ENCODE data around the gene CLIP2.
A peak's percentile ranks its signal among the peaks of the same experiment; 100 is the strongest.
"Not testable (repeated sequence)": the region's sequence is repeated elsewhere in the genome, so short reads cannot be mapped to it uniquely, and the experiment has no call there.

The CLIP2 gene

GRCh38 chr7:74407958-74408357 lies 118.8 kb downstream of the CLIP2 start:
- DNase-seq = no peak

DNA sequence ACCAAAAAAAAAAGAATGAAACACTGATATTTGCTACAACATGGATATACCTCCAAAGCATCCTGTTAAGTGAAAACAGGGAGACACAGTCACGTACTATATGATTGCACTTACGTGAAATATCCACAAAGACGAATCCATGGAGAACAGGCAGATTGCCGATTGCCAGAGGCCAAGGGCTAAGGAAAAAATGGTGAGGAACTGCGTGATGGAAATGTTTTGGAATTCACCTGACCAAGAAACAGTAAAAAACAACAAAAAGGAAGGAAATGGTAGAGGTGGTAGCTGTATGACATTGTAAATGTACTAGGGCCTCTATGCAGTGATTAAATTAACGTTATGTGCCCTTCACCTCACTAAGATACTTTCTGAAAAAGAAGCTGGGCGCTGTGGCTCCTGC lies 120.4 kb downstream of the CLIP2 start:
- no peak for DNase-seq

GRCh38 chr7:74410772-74411171 lies 121.6 kb downstream of the CLIP2 start:
- no peak for DNase-seq

DNA sequence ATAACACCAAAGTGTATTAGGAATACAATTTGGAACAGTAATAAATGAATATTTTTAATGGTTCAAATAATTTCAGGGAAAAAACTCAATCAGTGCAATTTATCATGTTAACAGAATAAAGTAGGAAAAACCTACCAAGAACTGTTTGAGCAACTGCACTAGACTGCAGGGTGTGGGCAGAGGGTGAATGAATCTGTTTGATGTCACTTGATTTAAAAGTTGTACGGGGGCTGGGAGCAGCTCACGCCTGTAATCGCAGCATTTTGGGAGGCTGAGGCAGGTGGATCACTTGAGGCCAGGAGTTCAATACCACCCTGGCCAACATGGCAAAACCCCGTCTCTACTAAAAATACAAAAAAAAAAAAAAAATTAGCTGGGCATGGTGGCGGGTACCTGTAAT lies 122.4 kb downstream of the CLIP2 start:
- DNase-seq = not testable (repeated sequence)

DNA sequence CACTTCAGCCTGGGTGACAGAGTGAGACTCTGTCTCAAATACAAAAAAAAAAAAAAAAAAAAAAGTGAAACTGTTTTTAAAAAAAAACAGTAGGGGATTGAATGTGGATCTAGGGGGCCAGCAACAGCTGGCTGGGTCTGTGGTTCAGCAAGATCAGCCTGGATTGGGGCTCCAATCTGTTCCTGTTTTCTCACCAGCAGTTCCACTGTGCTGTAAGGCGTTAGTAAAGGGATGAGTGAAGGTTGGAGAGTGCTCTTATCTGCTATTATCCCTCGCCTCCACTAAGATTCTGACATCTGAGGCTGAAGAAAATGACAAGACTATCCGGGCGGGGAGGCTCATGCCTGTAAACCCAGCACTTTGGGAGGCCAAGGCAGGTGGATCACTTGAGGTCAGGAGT lies 122.8 kb downstream of the CLIP2 start:
- no peak for DNase-seq

GRCh38 chr7:74412603-74413002 lies 123.4 kb downstream of the CLIP2 start:
- peak; percentile 31 to 44 (median 37) for DNase-seq

DNA sequence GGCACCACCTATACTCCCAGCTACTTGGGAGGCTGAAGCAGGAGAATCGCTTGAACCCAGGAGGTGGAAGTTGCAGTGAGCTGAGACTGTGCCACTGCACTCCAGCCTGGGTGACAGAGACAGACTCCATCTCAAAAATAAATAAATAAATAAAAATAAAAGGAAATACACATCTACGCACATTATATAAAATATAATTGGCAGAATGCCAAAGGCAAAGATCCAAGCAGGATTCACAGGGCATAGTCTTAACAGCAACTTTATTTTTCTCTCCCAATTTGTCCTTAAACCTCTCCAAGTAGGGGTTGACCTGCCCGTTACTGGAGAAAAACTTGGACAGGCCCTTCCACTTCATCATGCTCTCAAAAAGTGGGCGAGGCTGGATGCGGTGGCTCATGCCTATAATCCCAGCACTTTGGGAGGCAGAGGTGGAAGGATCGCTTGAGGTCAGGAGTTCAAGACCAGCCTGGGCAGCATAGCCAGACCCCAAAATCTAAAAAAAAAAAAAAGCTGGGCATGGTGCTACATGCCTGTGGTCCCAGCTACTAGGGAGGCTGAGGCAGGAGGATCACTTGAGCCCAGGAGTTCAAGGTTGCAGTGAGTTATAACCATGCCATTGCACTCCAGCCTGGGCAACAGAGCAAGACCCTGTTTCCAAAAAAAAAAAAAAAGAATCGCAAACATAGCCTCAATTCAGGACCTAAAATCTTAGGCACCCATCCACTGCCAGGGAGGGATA lies 125.6 kb downstream of the CLIP2 start:
- DNase-seq = not testable (repeated sequence)

DNA sequence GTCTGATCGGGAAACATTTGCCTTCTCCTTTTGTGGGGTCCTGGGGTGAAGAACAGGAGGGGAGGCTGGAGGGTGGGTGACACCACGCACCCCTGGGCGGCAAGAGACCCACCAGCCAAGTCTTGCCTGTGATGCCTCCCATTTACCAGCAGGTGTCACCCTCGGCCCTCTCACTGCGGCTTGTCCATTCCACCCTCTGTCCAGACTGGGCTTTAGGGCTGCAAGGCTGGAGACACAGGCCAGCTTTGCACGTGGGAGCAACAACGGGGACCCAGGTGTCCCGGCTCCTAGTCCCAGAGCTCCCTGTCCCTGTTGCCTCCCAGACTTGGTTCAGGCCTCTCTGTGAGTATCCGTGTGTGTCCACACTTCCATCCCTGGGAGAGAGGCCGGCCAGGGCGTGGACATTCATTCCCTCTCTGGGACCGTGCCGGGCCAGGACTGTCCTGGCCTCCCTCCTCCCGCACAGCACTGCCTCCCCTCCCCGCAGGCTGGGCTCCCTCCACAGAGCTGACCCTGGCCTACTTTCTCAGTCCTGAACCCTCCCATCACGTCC lies 128.3 kb downstream of the CLIP2 start:
- DNase-seq = peak; percentile 70 to 79 (median 76)

DNA sequence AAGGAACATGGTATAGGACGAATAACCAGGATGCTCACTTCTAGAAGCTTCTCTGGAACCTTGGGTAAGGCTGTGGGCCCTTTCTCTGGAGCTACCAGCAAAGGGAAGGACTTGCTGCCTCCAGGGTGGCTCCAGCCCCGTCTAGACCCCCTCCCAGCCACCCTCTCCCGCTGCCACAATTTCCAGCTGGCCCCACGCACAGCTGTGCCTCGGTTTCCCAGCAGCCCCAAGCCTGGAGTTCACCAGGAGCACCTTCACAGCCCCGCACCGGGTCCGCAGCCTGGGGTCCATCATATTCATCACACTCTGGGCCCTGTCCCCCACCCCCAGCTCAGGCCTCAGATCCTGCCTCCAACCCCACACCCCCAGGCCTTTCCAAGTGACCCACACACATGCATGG lies 128.9 kb downstream of the CLIP2 start:
- DNase-seq = no peak

GRCh38 chr7:74418538-74418937 lies 129.3 kb downstream of the CLIP2 start:
- DNase-seq = no peak

DNA sequence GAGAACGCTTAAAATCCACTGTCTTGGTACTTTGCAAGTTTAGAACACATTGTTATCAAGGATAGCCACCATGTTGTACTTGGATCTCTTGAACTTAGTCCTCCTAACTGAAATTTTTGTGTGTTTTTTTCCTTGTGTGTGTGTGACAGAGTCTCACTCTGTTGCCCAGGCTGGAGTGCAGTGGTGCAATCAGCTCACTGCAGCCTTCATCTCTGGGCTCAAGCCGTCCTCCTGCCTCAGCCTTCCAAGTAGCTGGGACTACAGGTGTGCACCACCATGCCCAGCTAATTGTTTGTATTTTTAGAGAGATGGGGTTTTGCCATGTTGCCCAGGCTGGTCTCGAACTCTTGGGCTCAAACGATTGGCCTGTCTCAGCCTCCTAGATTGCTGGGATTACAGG lies 130.0 kb downstream of the CLIP2 start:
- DNase-seq = not testable (repeated sequence)

- DNase-seq = no peak
Measured at GRCh38 chr7:74420006-74420405, 130.8 kb downstream of the CLIP2 start.

- DNase-seq = no peak
Measured at GRCh38 chr7:74424291-74424880, 135.2 kb downstream of the CLIP2 start.

GRCh38 chr7:74428023-74428422 lies 138.8 kb downstream of the CLIP2 start:
- no peak for DNase-seq

- DNase-seq = no peak
Measured at GRCh38 chr7:74429153-74429747, 140.0 kb downstream of the CLIP2 start.

DNA sequence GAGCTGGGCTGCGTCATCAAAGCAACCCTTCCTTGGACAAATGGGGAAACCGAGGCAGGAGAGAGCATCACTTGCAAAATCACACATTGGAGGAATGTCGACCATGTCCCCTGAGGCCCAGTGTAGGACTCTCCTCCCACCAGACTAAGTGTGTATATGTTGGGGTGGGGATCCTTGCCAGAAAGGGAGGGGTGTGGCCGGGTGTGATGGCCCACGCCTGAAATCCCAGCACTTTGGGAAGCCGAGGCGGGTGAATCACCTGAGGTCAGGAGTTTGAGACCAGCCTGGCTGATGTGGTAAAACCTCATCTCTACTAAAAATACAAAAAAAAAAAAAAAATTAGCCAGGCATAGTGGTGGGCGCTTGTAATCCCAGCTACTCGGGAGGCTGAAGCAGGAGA lies 141.2 kb downstream of the CLIP2 start:
- not testable (repeated sequence) for DNase-seq

GRCh38 chr7:74430961-74431466 lies 141.8 kb downstream of the CLIP2 start:
- no peak for DNase-seq

GRCh38 chr7:74437291-74437571 lies 148.0 kb downstream of the CLIP2 start:
- DNase-seq = not testable (repeated sequence)

DNA sequence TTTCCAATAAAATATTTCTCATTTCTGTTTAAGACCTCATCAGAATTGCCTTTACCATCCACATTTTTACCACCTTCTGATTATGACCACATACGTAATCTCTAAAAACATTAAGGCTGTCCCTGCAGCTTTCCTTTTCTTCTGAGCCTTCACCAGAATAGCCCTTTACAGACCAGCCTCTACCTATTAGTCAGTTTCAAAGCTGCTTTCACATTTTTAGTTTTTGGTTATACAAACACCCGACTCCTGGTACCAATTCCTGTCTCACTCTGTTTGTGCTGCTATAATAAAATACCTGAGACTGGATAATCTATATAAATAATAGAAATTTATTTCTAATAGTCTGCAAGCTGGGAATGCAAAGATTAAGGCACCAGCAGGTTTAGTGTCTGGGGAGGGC lies 149.1 kb downstream of the CLIP2 start:
- no peak for DNase-seq

DNA sequence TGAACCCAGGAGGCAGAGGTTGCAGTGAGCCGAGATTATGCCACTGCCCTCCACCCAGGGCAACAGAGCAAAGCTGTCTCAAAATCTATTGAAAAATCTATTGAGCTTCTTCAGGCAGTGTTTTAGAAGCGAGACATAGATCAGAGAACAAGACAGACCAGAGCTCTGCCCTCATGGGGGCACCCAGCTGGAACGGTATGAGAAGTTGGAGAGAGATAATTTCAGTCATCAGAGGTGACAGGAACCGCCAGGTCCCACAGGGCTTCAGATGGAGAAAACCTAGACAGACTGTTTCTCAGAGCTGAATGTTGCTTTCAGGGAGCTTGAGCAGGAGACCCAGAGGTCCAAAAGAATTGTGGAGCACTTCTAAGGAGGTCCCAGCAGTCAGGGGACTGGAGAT lies 150.3 kb downstream of the CLIP2 start:
- no peak for DNase-seq

- peak in 1 of 3 donors; percentile 15 for DNase-seq
Measured at GRCh38 chr7:74440143-74440542, 150.9 kb downstream of the CLIP2 start.

DNA sequence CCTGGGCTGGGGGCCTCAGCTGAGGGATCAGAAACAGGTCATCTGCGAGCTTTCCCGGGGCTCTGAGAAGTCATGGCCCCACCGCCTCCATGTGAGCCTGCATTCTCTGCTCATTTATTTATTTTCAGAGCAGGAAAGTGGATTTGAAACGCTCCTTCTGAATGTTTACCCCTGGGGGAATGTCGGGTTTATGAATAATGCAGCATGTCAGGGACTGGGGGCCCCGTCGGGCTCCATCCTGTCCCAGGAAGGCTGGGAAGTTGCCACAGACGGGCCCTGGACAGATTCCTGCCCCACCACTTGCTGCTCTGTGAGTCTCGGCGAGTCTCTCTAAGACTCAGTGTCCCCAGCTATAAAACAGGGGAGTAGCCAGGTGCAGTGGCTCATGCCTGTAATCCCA lies 152.6 kb downstream of the CLIP2 start:
- no peak for DNase-seq

GRCh38 chr7:74443543-74444247 lies 154.5 kb downstream of the CLIP2 start:
- DNase-seq = no peak

Measured in suppressor macrophage treated with lipopolysaccharide for 1 hour (primary cell).